HCT116 (cell line): Measurements from ENCODE around the gene SRF. TPM values are rescaled to one million over a fixed set of nuclear protein-coding genes. Genes with fewer than 3 reads are reported as not detected.

Source experiments
- ATAC-seq: fragments of 200-7000 bp; cut with Tn5 transposase; 2 replicates; pipeline ENCODE4 v1.9.1; 2020; ENCODE audit warnings: mild to moderate bottlenecking, moderate library complexity
- BruUV-seq: library from RNA; stranded (reverse); fragments of 400-500 nt; replicated peaks from 2 replicates; lab custom pipeline; 2021; lab: Mats Ljungman, UMichigan
- CTCF ChIA-PET: fragments of 300-600 bp; sonication (Branson Sonifier 250); formaldehyde crosslinking; loops from one replicate; lab custom pipeline; 2021; ENCODE audit warnings: antibody characterized with exemption; lab: Charles Lee
- POLR2A ChIA-PET: fragments of 300-600, 350-600 bp; sonication (Branson Sonifier 250); formaldehyde crosslinking; loops from one replicate; lab custom pipeline; 2021; ENCODE audit warnings: antibody characterized with exemption; lab: Charles Lee
- RAD21 ChIA-PET, 2 experiments: fragments of 300-600 bp; sonication (Branson Sonifier 250); formaldehyde crosslinking; loops; one replicate each; lab custom pipeline; 2023; ENCODE audit warnings: low total read pairs in 2 of 2; ENCODE audit not compliant: uncharacterized antibody in 2 of 2, unreplicated experiment in 2 of 2, low non-redundant PET in 1 of 2; lab: Charles Lee
- DNase-seq: peaks from one replicate; pipeline ENCODE4 v3.0.0-alpha.2; 2010; ENCODE audit warnings: low read depth, low spot score
- H2AFZ ChIP-seq: fragments of 200-600 bp; shearing (Covaris generic), sonication (generic); 2 replicates; pipeline ENCODE4 v1.6.1; 2017; ENCODE audit warnings: low read depth, mixed run types, mixed read lengths, antibody characterized with exemption, low read length; ENCODE audit not compliant: poor library complexity, severe bottlenecking
- H3K27ac ChIP-seq: 2 replicates; pipeline ENCODE4 v1.5.1; 2012; ENCODE audit warnings: low read depth, low read length
- H3K27me3 ChIP-seq: fragments of 200-600 bp; sonication (generic); 2 replicates; pipeline ENCODE4 v1.6.1; 2016; ENCODE audit warnings: mixed run types, low read length, mixed read lengths; ENCODE audit not compliant: insufficient read depth
- H3K36me3 ChIP-seq, 2 experiments: fragments of 200-500 bp in 1 of 2; fragments of 200-600 bp in 1 of 2; sonication (Bioruptor generic) in 1 of 2; sonication (generic) in 1 of 2; 2 replicates each; pipeline versions ENCODE4 v1.5.1 to v1.6.1; 2014 to 2016; ENCODE audit warnings: low read length in 2 of 2, inconsistent platforms in 1 of 2, mixed read lengths in 1 of 2, mixed run types in 1 of 2; ENCODE audit not compliant: insufficient read depth in 2 of 2, control insufficient read depth in 1 of 2
- H3K4me1 ChIP-seq, 2 experiments: fragments of 200-600 bp in 1 of 2; sonication (generic) in 1 of 2; 2 replicates each; pipeline versions ENCODE4 v1.5.1 to v1.6.1; 2012 to 2017; ENCODE audit warnings: low read length in 2 of 2, inconsistent platforms in 1 of 2, mild to moderate bottlenecking in 1 of 2, mixed read lengths in 1 of 2, mixed run types in 1 of 2, moderate library complexity in 1 of 2; ENCODE audit not compliant: insufficient read depth in 2 of 2, control insufficient read depth in 1 of 2
- H3K4me2 ChIP-seq: fragments of 200-600 bp; sonication (generic); 2 replicates; pipeline ENCODE4 v1.6.1; 2017; ENCODE audit warnings: mixed run types, low read length, mixed read lengths
- H3K4me3 ChIP-seq, 2 experiments: fragments of 200-600 bp in 1 of 2; sonication (generic) in 1 of 2; replicated peaks in 1 of 2; 2 replicates each; pipeline ENCODE4 v1.5.1; 2011 to 2016; ENCODE audit warnings: low read length in 2 of 2, control low read depth in 1 of 2, low read depth in 1 of 2, mild to moderate bottlenecking in 1 of 2, mixed read lengths in 1 of 2, mixed run types in 1 of 2
- H3K79me2 ChIP-seq: fragments of 200-600 bp; sonication (generic); 2 replicates; pipeline ENCODE4 v1.6.1; 2017; ENCODE audit warnings: mild to moderate bottlenecking, mixed run types, low read length, moderate library complexity, mixed read lengths; ENCODE audit not compliant: insufficient read depth
- H3K9ac ChIP-seq: fragments of 200-600 bp; sonication (generic); 2 replicates; pipeline ENCODE4 v1.6.1; 2016; ENCODE audit warnings: low read length, mixed read lengths
- H3K9me2 ChIP-seq: fragments of 200-600 bp; sonication (generic), shearing (Covaris generic); 2 replicates; pipeline ENCODE4 v1.6.1; 2017; ENCODE audit warnings: mixed run types, mild to moderate bottlenecking, moderate library complexity; ENCODE audit not compliant: insufficient read depth
- H3K9me3 ChIP-seq, 2 experiments: fragments of 200-500 bp in 1 of 2; fragments of 200-600 bp in 1 of 2; sonication (Bioruptor generic) in 1 of 2; sonication (generic) in 1 of 2; 2 replicates each; pipeline ENCODE4 v1.6.1; 2014 to 2017; ENCODE audit warnings: low read length in 2 of 2, mixed read lengths in 2 of 2, inconsistent platforms in 1 of 2, low read depth in 1 of 2, mild to moderate bottlenecking in 1 of 2, mixed run types in 1 of 2, moderate library complexity in 1 of 2; ENCODE audit not compliant: control insufficient read depth in 1 of 2, insufficient read depth in 1 of 2
- H4K20me1 ChIP-seq: fragments of 200-600 bp; sonication (generic), shearing (Covaris generic); 2 replicates; pipeline ENCODE4 v1.6.1; 2017; ENCODE audit warnings: mixed run types, mild to moderate bottlenecking, moderate library complexity; ENCODE audit not compliant: insufficient read depth
- CEBPB ChIP-seq: IDR thresholded peaks from 2 replicates; pipeline ENCODE4 v1.6.1; 2012; ENCODE audit warnings: low read depth
- EZH2phosphoT487 ChIP-seq: fragments of 200-600 bp; IDR thresholded peaks from 2 replicates; pipeline ENCODE4 v1.6.1; 2018; ENCODE audit warnings: antibody characterized with exemption, borderline replicate concordance
- POLR2A ChIP-seq: IDR thresholded peaks from 2 replicates; pipeline ENCODE4 v1.7.0; 2011; ENCODE audit warnings: borderline replicate concordance; ENCODE audit not compliant: insufficient read depth, insufficient read length; ENCODE audit errors: extremely low read depth
- POLR2AphosphoS5 ChIP-seq: IDR thresholded peaks from 2 replicates; pipeline ENCODE4 v1.6.1; 2011; ENCODE audit warnings: mild to moderate bottlenecking, low read depth, low read length, moderate library complexity
- REST ChIP-seq: IDR thresholded peaks from 2 replicates; pipeline ENCODE4 v1.6.1; 2012; ENCODE audit warnings: low read depth
- SRF ChIP-seq: IDR thresholded peaks from 2 replicates; pipeline ENCODE4 v1.6.1; 2012; ENCODE audit warnings: low read depth
- ZFX ChIP-seq: fragments of 450-650 bp; IDR thresholded peaks from 2 replicates; pipeline ENCODE4 v1.6.1; 2017
- ZNF274 ChIP-seq: fragments of 200-500 bp; sonication (Bioruptor generic); IDR thresholded peaks from 2 replicates; pipeline ENCODE4 v1.6.1; 2014; ENCODE audit warnings: mild to moderate bottlenecking, low read depth, low read length, inconsistent platforms
- intact Hi-C: fragments of 100-400 bp; cut with micrococcal nuclease; formaldehyde crosslinking; loops from 2 replicates; pipeline ENCODE4 v1.10.0; 2022
- total RNA-seq: library from RNA; stranded (reverse); gene quantifications from one replicate; pipeline ENCODE4 v1.2.1, GENCODE V29; 2021; ENCODE audit not compliant: unreplicated experiment

SRF gene
- total RNA-seq, 1 experiment from 2014 or later: 28.1 TPM

DNA sequence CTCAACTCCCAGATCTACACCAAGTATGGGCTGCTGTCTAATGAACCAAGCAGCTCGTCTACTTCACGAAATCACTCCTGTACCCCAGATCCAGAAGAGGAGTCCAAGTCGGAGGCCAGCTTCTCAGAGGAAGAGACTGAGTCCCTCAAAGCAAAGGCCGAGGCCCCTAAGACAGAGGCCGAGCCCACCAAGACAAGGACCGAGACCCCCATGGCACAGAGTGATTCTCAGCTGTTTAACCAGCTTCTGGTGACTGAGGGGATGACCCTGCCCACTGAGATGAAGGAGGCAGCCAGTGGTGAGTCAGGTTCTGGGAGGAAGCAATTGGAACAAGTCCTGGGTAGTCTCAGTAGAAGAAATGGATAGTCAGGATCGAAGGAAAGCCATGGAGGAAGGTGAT, 16.8 kb downstream of the SRF start:
- Histone ChIP-seq H3K36me3 (peaks cover 0 to 7% of the 10 kb centered on the region in 2 experiments; a peak in 2 of 4 replicates), H3K9ac (no peak overlapping the region), H3K9me3 (no peaks in the 10 kb centered on the region), H2AFZ (no peak overlapping the region), H3K27ac (no peak overlapping the region), H3K4me1 (peaks cover 2 to 6% of the 10 kb centered on the region in 2 experiments; a peak in 2 of 4 replicates), H3K27me3 (no peaks in the 10 kb centered on the region)
- RAD21 ChIA-PET: no interaction called here
- POLR2A ChIA-PET: no interaction called here
- ATAC-seq: no peak
- CTCF ChIA-PET: no interaction called here
- BruUV-seq: no TSS peak
- no peak for DNase-seq
- TF ChIP-seq ZFX (no peak), REST (no peak), POLR2A (no peak), SRF (no peak), POLR2AphosphoS5 (no peak), ZNF274 (no peak), EZH2phosphoT487 (no peak), CEBPB (no peak)
- TF ChIP-seq, all 23 proteins: peak for 0
- no peak overlapping the region for H3K4me2 ChIP-seq
- H3K79me2 ChIP-seq: peaks cover 1% of the 10 kb centered on the region
- intact Hi-C loops: no loop called here
- H3K4me3 ChIP-seq: no peak overlapping the region
- no peaks in the 10 kb centered on the region for H4K20me1 ChIP-seq
- H3K9me2 ChIP-seq: no peaks in the 10 kb centered on the region
